GM18511 (cell line): ENCODE measurements around the gene NPB.

Experiments used
- ATAC-seq: cut with Tn5 transposase; IDR thresholded peaks from one replicate; pipeline ENCODE4 v1.9.1; 2021; ENCODE audit warnings: mild to moderate bottlenecking, moderate library complexity; ENCODE audit not compliant: unreplicated experiment

NPB gene

DNA sequence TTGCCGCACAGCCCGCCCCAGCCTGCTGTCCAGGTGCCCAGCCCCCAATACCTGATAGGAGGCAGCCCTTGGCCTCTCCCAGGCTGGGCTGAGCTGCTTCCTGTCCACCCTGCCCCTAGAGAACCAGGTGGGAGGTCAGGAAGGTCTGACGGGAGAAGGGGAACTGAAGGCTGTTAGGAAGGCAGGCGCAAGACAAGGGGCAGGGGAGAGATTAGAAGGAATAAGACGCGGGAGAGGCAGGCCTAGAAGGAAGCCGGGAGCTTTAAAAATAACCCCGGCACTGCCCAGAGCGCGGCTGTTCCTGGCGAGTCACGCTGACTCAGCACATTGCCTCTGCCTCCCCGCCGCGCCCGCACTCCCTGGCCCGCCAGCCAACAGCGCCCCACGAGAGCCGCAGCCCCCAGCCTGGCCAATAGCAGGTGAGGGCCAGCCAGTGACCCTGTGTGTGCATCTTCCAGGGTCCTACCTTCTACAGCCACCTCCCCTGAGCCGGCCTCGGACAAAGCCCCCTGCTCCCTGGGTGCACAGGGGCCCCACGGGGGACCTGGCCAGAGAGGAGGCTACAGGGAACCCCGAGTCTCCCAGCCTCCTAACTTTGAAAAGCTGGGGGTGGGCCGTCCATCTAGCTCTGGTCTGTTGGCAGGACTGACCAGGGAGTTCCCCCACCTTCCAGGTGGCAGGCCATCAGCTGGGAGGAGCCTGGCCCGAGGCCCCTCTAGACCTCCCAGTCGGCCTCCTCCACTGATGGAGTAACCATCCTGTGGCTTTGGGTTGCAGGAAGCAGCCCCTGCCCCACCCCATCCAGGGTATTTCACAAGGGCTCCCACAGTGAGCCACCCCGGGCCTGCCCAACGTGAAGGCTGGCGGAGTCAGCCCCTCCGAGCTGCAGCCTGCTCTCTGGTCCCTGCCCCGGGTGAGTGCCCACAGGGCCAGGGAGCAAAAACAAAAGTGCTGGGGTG is 21.5 kb downstream of the NPB start:
- ATAC-seq: no peak

DNA sequence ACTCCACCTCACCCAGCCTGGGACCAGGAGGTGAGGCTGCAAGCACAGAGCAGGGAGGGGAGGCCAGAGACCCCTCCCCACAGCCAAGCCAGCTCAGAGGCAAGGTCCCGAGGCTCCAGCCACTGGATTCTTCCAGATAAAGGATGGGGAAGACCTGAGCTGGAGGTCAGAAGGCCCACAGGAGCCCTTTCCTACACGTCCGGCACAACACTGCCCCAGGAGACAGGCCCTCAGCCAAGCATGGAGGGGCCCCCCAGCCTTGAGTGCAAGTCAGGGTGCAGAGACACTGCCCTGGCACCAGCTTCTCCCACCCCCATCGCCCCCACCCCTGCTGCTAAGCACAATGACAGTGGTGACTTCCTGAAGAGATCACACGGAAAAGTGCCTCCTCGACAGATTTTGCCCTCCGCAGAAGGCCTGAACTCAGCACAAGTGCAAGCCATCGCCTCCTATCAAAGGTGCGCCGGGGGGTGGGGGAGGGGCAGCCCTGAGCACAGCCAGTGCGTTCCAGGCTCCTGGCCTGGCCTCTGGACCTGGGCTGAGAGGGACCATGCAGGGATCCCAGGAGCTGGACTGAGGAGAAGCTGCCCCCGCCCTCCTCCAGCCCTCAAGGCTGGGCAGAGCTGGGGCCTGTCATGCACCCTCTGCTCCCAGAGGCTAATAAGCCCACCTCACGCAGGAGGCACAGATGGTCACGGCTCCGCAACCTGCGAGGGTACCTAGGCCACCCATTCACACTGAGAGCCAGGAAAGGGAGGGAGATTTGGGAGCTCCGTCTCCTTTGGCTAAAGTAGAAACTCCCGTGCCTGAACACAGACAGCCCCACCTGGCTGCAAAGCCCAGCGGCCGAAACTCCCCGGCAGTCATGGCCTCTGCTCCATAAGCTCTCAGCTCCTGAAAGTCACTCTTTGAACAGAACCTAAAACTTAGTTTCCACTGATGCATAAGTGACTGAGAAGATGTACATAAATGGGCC is 22.8 kb downstream of the NPB start:
- no peak for ATAC-seq

DNA sequence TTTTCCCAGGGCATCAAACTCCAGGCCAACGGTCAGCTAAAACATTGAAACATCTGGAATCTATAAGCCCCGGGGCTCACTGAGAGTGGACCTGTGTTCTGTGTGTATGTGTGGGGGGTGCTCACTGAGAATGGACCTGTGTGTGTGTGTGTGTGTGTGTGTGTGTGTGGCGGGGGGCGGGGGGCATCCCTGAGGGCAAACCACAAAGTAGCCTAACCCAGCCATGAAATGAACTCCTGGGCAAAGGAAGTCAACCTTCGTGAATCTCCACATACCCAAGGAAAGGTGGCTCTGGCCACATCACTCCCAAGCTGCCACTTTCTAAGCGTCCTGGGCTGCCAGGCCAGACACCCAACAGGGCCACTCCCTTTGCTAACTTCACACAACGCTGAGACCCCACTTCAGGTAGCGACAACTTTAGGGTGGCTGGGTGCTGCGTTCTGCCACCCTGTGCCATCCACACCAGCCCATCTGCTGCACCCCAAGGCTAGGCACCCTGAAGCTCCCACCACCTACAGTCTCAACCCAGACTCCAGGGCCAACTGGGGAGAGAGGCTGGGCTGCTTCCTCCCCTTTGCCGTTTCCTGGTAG is 23.9 kb downstream of the NPB start:
- no peak for ATAC-seq

DNA sequence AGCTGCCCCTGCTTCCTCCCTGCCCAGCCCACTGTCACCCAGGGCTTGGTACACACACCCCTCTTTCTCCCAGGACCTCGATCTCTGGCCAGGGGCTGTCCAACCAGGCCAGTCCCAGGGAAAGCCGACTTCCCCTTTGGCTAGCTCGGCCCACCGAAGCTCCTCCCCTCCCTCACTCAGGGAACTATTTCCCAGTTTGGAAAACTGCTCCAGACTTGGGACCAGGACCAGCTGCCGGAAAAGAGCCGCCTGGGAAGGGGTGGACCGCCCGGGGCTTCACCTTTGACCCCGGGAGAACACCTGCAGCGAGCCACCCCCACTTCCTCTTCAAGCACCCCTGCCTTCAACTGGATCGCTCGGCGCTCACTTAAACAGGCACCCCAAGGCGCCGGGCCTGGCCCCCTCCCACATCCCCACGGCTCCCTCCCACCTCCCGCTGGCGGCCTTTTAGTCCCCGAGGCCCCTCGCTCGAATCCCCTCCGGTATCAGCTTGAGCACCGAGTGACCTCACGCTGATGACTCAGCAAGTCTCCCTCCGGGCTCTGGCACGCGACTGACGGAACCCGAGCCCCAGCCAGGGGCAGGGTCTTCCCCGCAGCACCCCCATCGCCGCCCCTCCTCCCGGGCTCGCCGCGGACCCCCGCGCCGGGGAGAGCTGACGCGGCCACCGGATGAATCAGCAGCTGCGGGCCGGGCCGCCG is 24.6 kb downstream of the NPB start:
- ATAC-seq: peak; percentile 32

DNA sequence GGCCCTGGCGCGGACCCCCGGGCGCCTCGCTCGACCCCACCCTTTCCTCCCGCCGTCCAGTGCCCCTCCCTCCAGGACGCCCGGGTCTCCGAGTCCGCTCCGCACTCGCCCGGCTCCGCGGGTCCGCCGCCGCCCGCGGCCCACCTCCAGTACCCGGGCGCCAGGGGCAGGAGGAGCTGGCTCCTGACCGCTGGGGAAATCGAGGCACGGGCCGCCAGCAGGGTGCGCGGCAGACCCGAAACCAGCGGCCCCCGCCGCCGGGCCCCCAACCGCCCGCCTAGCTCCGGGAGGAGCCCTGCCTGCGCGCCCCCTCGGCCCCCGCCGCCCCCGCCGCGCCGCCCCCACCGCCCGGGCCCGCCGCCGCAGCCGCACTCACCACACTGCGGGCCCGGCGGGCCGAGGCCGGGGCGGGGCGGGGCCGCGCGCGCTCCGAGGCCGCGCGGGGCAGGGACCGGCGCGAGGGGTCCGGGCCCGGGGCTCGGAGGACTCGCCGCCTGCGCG is 25.2 kb downstream of the NPB start:
- peak; percentile 33 for ATAC-seq

DNA sequence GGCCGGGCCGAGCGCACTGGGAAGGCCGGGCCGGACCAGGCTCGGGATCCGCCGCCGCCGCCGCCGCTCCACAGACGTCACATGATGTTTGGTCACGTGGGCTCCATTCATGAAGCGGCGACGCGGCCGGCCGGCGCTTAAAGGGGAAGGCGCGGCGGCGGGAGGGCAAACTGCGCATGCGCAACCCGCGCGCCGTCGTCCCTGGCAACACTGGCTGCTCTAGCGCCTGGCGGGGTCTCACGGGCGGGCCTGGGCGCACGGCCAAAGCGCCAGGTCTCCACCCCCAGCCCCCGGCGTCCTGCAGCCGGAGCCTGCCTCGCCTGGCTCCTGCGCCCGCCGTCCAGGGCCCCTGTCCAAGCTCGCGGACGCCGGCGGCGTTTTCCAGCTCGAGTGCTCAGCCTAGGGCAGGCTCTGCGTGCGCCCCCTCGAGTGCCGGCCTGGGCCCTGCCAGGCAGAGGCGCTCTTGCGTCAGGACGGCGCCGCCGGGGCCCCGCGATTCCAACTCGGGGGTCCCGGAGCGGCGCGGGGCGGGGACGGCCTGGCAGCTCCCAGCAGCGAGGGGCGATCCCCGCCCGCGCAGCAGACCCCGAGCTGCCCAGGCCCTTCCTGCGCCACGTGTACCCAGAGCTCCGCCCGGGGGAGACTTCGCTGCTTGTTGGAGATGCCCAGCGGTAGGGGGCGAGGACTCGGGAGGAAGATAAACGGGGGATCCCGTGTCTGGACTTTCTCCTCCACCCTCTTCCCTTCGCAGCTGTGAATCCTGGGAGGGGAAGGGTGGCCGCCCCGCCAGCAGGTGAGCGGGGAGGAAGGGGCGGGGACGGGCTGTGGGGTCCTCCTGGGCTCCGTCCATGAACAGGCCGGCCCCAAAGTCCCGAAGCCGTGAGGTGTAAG is 25.9 kb downstream of the NPB start, which contains the start of gene MAFG:
MAFG (minus strand) TSS at position 83 of the 891 bp plus-strand sequence. CDS start 4,550 bp downstream, outside the sequence.
- ATAC-seq: peak; percentile 58

DNA sequence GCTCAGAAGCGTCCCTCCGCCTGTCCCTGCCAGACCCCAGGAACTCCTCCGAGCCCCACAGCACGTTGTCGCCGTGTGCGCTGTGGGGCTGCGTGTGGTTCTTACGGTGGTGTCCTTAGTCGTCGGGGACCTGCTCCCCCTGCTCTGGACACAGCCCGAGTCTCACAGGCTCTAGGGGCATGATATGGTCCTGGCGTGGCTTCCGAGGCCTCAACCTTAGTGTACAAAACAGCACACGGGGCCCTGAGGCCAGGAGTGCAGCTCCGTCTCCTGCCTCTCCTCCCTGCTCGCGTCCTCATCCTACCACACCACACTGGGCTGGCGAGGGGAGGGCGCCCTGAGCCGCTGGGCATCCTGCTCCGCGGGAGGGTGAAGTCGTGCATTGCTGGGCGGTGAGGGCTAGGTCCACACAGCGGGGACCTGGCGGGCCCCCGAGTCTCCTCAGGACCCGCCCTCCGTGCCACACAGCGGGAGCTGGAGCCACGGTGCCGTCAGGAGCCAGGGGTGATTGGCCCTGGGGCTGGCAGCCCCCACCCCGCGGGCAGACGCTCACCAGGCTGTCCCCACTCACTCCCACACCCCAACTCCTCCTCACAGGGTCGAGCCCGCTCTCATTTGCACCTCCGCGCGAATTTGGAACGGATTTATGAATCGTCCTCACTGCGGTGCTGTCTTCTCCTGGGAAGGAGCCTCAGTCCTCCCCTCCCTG is 26.7 kb downstream of the NPB start:
- ATAC-seq: no peak

DNA sequence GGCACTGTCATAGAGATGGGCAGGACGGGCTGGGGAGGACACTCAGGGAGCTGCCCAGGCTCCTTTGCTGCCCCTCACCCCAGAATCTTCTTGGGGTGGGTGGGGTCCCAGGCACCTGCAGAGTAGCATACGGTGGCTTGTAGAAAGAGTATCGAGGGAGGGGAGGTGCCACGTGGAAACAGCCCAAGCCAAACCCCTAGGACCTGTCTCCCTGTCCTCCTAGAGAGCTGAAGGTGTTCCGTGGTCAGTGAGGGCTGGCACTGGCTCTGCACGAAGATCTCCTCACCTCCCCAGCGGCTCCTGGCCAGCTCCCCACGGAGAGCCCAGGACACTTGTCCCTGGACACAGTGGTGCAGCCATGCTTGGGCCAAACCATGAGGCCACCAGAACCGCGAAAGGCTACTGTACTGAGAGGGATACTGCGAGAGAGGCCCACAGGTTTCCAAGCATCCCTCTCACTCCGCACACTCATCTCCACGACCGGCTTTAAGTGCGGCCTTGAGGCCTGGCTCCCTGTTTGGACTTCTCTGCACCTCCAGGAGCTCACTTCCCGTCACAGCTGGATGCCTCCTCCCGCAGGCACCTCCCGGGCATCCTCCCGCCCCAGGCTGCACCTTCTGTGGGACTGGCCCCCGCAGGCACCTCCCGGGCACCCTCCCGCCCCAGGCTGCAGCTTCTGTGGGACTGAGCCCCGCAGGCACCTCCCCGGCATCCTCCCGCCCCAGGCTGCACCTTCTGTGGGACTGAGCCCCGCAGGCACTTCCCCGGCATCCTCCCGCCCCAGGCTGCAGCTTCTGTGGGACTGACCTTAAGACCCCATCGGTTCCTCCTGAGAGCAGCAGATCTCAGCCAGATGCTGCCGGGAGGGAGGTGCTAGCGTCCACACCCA is 27.5 kb downstream of the NPB start:
- ATAC-seq: no peak

DNA sequence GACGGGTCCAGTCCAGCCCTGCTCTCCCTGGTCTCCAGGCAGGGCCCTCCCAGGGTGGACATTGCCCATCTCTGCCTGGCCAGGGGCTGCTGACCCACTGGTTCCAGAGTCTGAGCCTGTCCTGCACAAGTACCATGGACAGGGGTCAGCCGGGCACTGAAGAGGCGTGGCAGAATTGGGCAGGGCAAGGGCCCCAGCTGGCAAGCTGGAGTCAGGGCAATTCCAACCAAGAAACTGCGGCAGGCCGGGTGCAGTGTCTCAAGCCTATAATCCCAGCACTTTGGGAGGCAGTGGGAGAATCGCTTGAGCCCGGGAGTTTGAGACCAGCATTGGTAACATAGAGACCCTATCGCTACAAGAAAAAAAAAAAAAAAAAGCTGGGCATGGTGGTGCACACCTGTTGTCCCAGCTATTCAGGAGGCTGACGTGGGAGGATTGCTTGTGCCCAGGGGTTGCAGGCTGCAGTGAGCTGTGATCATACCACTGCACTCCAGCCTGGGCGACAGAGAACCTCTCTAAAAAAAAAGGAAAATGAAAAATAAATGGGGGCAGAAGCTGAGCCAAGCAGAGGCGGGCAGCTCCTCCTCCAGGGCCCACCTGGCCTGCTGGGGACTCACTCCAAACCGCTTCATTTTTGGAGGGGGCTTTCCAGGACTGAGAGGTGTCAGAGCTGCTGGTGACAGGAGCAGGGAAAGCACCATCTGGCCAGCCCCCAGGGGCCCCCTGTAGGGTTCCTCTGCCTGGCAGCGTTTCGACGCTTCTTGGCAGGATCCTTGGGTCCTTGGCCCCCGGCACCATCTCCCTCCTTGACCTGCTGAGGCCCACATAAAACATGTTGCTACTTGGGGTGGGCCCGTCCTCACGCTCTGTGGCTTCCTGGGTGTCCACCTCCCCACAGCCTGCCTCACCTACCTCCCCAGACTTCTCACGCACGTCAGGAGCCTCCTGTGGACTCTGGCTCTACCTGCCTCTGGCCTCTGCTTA is 28.4 kb downstream of the NPB start:
- no peak for ATAC-seq

DNA sequence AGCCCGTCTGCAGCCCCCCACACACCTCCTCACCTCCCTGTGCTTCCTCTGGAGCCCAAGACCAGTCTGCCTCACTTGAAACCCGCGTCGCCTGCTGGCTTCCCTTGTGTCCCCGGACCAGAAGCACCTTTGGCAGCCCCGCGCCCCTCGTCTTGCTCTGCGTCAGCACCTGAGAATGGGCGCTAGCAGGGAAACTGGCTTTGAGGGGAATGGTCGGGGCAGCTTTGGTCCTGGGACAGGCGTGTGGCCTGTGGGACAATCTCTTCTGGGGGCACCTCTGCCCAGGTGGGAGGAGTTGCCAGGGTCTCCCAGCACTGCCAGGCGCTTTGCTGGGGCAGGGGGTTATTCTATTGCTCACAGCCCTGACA is 29.1 kb downstream of the NPB start:
- no peak for ATAC-seq

DNA sequence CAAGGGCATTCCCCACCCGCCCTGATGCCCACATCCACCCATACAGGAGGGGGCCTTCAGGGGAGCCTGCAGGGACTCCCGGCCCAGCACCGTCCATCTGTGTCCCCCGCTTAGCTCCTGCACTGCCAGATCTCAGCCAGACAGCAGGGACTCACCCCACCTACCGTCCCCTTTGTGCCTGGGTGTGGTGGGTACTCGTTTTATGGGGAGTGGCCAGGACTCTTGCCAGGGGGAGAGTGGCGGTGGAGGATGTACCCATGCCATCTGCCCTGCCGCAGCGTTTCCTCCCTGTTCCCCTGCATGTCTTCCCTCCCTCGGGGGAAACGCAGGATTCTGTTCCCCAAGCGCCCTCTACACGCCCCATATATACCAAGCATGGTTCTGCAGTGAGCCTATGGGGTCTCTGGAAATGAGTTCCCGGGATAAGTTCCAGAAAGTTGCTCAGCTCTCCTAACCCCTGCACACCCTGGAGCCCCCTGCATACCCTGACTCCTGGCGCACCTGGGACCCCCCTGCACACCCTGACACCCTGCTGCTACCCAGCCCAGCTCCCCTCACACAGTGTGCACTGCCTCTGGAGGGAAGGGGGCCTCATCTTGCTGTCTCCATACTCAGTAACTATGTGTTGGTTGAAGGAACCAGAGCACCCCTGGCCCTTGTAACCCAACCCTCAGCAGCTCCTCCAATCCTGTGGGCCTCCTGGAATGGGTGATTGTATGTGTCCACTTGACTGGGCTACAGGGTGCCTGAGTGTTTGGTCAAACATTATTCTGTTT is 29.7 kb downstream of the NPB start:
- no peak for ATAC-seq

DNA sequence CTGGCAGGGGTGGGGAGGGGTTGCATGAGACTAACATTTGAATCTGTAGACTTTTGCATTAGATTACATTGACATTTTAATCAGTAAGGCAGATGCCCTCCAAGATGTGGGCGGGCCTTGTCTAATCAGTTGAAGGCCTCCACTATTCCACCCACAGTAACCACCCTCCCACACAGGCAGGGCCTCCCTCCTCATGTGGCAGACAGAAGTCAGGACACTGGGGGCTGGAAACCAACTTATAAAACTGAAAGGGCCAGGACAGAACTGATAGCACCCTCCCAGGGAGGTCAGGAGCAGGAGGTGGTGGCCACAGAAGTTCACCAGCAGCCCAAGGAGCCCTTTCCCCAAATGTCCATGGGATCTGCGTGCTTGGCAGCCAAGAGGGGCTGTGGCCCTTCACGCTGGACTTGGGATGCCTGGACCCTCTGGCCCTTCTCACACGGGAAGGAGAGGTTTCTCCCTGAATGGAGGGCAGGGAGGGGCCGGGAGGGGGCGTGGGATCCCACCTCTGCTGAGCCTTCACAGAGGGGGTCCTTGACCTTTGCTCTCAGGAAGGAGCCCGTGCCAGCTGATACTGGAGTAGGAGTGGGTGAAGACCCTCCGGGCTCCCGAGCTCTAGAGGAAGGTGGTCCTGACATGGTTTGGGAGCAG is 30.4 kb downstream of the NPB start:
- no peak for ATAC-seq

DNA sequence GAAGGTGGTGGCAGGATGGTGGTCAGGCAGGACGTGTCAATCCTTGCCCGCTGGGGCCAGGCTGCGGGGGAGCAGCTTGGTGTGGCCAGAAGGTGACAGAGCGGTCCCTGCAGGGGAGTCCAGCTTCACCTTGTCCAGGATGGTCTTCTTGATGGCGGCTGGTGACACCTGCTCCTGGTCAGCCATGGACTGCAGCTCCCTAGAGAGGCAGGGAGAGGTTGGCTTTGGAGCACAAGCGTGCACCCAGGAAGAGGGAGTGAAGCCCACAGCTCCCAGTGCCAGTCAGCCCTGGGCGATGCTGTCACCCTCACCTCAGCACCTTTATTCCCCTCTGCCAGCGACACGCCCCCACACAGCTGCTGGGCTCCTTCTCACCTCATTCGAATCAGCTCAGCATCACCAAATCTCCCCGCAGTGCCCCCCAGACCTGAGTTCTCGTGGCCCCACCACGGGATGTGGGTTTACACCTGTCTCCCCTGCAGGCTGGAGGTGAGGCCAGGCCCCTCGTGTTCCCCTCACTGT is 31.2 kb downstream of the NPB start:
- ATAC-seq: no peak

DNA sequence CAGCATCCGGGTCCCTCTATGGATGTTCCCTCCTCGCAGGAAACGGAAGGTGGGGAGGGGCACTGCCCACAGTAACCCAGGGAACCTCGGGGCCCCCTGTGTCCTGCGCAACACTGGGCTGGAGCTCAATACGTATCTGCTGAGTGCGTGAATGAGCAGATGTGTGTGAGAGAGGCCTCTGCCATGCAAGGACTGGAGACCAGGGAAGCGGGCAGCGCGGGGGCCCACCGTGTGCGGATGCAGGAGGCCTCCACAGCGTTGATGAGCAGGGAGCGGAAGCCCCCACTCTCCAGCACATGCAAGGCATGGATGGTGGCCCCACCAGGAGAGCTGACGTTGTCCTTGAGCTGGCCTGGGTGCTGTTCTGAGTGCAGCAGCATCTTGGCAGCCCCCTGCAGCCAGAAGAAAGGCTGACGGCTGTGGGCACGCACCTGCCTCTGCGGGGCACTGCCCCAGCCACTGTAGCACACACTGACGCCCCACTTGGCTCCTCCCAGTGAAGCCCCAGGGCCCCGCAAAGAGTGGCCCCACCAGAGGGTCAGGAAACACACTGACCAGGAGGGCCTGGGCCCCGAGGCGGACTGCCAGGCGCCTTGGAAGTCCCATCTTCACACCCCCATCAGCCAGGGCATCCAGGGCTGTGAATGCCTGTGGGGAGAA is 32.2 kb downstream of the NPB start:
- ATAC-seq: no peak
